A549 (cell line): ENCODE results near the gene BRI3. TPM values are rescaled to one million over a fixed set of nuclear protein-coding genes. Genes with fewer than 3 reads are reported as not detected.

Source experiments
- ATAC-seq, 2 experiments: fragments of 200-7000 bp in 1 of 2; fragments of >200 bp in 1 of 2; cut with Nextera tagmentation in 1 of 2; cut with Tn5 transposase in 1 of 2; 3 replicates each; pipeline versions ENCODE4 v1.8.0 to v1.9.1; 2018 to 2020; ENCODE audit warnings: mild to moderate bottlenecking in 1 of 2, moderate library complexity in 1 of 2
- CTCF ChIA-PET: fragments of 300-600 bp; sonication (Branson Sonifier 250); formaldehyde crosslinking; extraction: SDS; loops from one replicate; lab custom pipeline; 2021; ENCODE audit warnings: antibody characterized with exemption, inconsistent platforms; lab: Yijun Ruan, JAX
- POLR2A ChIA-PET: fragments of 350-600 bp; formaldehyde crosslinking; extraction: SDS; loops from one replicate; lab custom pipeline; 2021; ENCODE audit warnings: antibody characterized with exemption, inconsistent platforms; lab: Yijun Ruan, JAX
- DNase-seq, 2 experiments: peaks; one replicate each; pipeline versions ENCODE4 v3.0.0 to v3.0.0-alpha.2; 2011 to 2016; ENCODE audit warnings: low read depth in 1 of 2, low spot score in 1 of 2
- FAIRE-seq: peaks from 2 replicates; lab custom pipeline; 2011; peaks lifted over from hg19 to GRCh38; lab: Jason Lieb, UNC
- H3K27ac ChIP-seq, 2 experiments: fragments of >200 bp; sonication (Bioruptor Twin); formaldehyde crosslinking; 3 replicates each; pipeline ENCODE4 v1.5.1; 2016 to 2017
- H3K4me1 ChIP-seq: fragments of >200 bp; sonication (Bioruptor Twin); formaldehyde crosslinking; 3 replicates; pipeline ENCODE4 v1.6.1; 2016
- H3K4me2 ChIP-seq: fragments of >200 bp; sonication (Bioruptor Twin); formaldehyde crosslinking; 3 replicates; pipeline ENCODE4 v1.6.1; 2016
- H3K4me3 ChIP-seq: fragments of >200 bp; sonication (Bioruptor Twin); formaldehyde crosslinking; 3 replicates; pipeline ENCODE4 v1.5.1; 2016
- H3K9me3 ChIP-seq: fragments of >200 bp; sonication (Bioruptor Twin); formaldehyde crosslinking; 3 replicates; pipeline ENCODE4 v1.6.1; 2016
- BHLHE40 ChIP-seq: IDR thresholded peaks from 2 replicates; pipeline ENCODE4 v1.6.1; 2012; ENCODE audit warnings: low read depth, low read length, inconsistent platforms
- CEBPB ChIP-seq, 2 experiments: fragments of >200 bp in 1 of 2; sonication (Bioruptor Twin) in 1 of 2; formaldehyde crosslinking in 1 of 2; IDR thresholded peaks; 2 replicates each; pipeline ENCODE4 v1.6.1; 2012 to 2016
- CHD2 ChIP-seq: fragments of 150-350 bp; IDR thresholded peaks from 2 replicates; pipeline ENCODE4 v1.6.1; 2014; ENCODE audit warnings: low read length; ENCODE audit not compliant: partially characterized antibody
- EHF ChIP-seq: fragments of 250-450 bp; sonication (Bioruptor Pico); IDR thresholded peaks from 2 replicates; pipeline ENCODE4 v1.5.0; 2020; ENCODE audit warnings: mild to moderate bottlenecking
- FOSB ChIP-seq: fragments of 250-450 bp; sonication (Bioruptor Pico); IDR thresholded peaks from 2 replicates; pipeline ENCODE4 v1.5.0; 2020; ENCODE audit warnings: mild to moderate bottlenecking, moderate library complexity
- FOSL2 ChIP-seq, 2 experiments: fragments of 450-650 bp in 1 of 2; fragments of >200 bp in 1 of 2; sonication (Bioruptor Twin) in 1 of 2; formaldehyde crosslinking; IDR thresholded peaks; 2 replicates each; pipeline versions ENCODE4 v1.5.0 to v1.6.1; 2016 to 2020; ENCODE audit warnings: mild to moderate bottlenecking in 1 of 2, moderate library complexity in 1 of 2
- FOXS1 ChIP-seq: fragments of 250-450 bp; sonication (Bioruptor Pico); IDR thresholded peaks from 2 replicates; pipeline ENCODE4 v1.5.0; 2020; ENCODE audit warnings: mild to moderate bottlenecking, moderate library complexity
- HDAC2 ChIP-seq: fragments of 200-600 bp; sonication (generic); IDR thresholded peaks from 2 replicates; pipeline ENCODE4 v1.6.1; 2016
- HES2 ChIP-seq: fragments of >200 bp; sonication (Bioruptor Twin); formaldehyde crosslinking; IDR thresholded peaks from 2 replicates; pipeline ENCODE4 v1.6.1; 2016
- HOXA7 ChIP-seq: fragments of 250-450 bp; sonication (Bioruptor Pico); IDR thresholded peaks from 2 replicates; pipeline ENCODE4 v1.5.0; 2020; ENCODE audit warnings: mild to moderate bottlenecking, moderate library complexity
- HOXB13 ChIP-seq: fragments of 250-450 bp; sonication (Bioruptor Pico); IDR thresholded peaks from 2 replicates; pipeline ENCODE4 v1.5.0; 2020; ENCODE audit warnings: low read depth, mild to moderate bottlenecking, moderate library complexity
- HOXB5 ChIP-seq: fragments of 250-450 bp; sonication (Bioruptor Pico); IDR thresholded peaks from 2 replicates; pipeline ENCODE4 v1.5.0; 2020; ENCODE audit warnings: mild to moderate bottlenecking, moderate library complexity
- JUN ChIP-seq, 2 experiments: fragments of >200 bp; sonication (Bioruptor Twin); formaldehyde crosslinking; IDR thresholded peaks; 2 replicates in 1 of 2; 3 replicates in 1 of 2; pipeline ENCODE4 v1.6.1; 2016 to 2017
- PHF8 ChIP-seq: fragments of 200-600 bp; sonication (generic); IDR thresholded peaks from 2 replicates; pipeline ENCODE4 v1.6.1; 2016; ENCODE audit warnings: low read depth, mild to moderate bottlenecking, antibody characterized with exemption, moderate library complexity, borderline replicate concordance
- POLR2A ChIP-seq: IDR thresholded peaks from 2 replicates; pipeline ENCODE4 v1.6.1; 2012; ENCODE audit warnings: mild to moderate bottlenecking, low read length
- POLR2AphosphoS2 ChIP-seq: conservative IDR thresholded peaks from 2 replicates; pipeline ENCODE4 v1.6.1; 2012; ENCODE audit warnings: low read length, improper control_type of control experiment, inconsistent platforms
- RAD21 ChIP-seq, 2 experiments: fragments of >200 bp in 1 of 2; sonication (Bioruptor Twin) in 1 of 2; formaldehyde crosslinking in 1 of 2; IDR thresholded peaks in 1 of 2; conservative IDR thresholded peaks in 1 of 2; 2 replicates in 1 of 2; 3 replicates in 1 of 2; pipeline ENCODE4 v1.6.1; 2012 to 2018; ENCODE audit warnings: inconsistent platforms in 1 of 2
- RCOR1 ChIP-seq: fragments of 150-350 bp; IDR thresholded peaks from 2 replicates; pipeline ENCODE4 v1.6.1; 2014; ENCODE audit warnings: antibody characterized with exemption, low read length, low read depth
- RNF2 ChIP-seq: fragments of 200-600 bp; sonication (generic); IDR thresholded peaks from 2 replicates; pipeline ENCODE4 v1.6.1; 2016; ENCODE audit warnings: low read depth, mild to moderate bottlenecking, antibody characterized with exemption, moderate library complexity, borderline replicate concordance
- SMC3 ChIP-seq: fragments of >200 bp; sonication (Bioruptor Twin); formaldehyde crosslinking; IDR thresholded peaks from 3 replicates; pipeline ENCODE4 v1.6.1; 2018; ENCODE audit warnings: inconsistent platforms
- TFCP2L1 ChIP-seq: fragments of 250-450 bp; sonication (Bioruptor Pico); IDR thresholded peaks from 2 replicates; pipeline ENCODE4 v1.5.0; 2021; ENCODE audit warnings: mild to moderate bottlenecking
- WGBS: methylation state at CpG from one replicate; pipeline ENCODE4 v1.1.6; 2017; ENCODE audit errors: missing lambda C conversion rate; 5-methylcytosine and 5-hydroxymethylcytosine counted together
- polyA plus RNA-seq, 4 experiments: library from polyadenylated mRNA; depleted of rRNA in 3 of 4; stranded (reverse); fragments of >200 nt; fragmentation: RNase III in 1 of 4; extraction: RNeasy Plus Mini Kit Qiagen cat#74134 plus additional on column Dnase treatment in 1 of 4; gene quantifications; 2 replicates in 3 of 4; 3 replicates in 1 of 4; pipeline ENCODE4 v1.2.3, GENCODE V29; 2011 to 2017
- TF ChIP-seq, protein P1 (sequence below): fragments of >200 bp; sonication (Bioruptor Twin); formaldehyde crosslinking; IDR thresholded peaks from 3 replicates; pipeline ENCODE4 v1.6.1; 2016
- TF ChIP-seq, protein P2 (sequence below): IDR thresholded peaks from 2 replicates; pipeline ENCODE4 v1.6.1; 2012; ENCODE audit warnings: low read depth, borderline replicate concordance
- TF ChIP-seq, protein P3 (sequence below): IDR thresholded peaks from 2 replicates; pipeline ENCODE4 v1.6.1; 2012

The BRI3 gene
- polyA plus RNA-seq, 2 of the 4 experiments (the other 2 are of a cell fraction): 61.0 to 73.0 TPM

DNA sequence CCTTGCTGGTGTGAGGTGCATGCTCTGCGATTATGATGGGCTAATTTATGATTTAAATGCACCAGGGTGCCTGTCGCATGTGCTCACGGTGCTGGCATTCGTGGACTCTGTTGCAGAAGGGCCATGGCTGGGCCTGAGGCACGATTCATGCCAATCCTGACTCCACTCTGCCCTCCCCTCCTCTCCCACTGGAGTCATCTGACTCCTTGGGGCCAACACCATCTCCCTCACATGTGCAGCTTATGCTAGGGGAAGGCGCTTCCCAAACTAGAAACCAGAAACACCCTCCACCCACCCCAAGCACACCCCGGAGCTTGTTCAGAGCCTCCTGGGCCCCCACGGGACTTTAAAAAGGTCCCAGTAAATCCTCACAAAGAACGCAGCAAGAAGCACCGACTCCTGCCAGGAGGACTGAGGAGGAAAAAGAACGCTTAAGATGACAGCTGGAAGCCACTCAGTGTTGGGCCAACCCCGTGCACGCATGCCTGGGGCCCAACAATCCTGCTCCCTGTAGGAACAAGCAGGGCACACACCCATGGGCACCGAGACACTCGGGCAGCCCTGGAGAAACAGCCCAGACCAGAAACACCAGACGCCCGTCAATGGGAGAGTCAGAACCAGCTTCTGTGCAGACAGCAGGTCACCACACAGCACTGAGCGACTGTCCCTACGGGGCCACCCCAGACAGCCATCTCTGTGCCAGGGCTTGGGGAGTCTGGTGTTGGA, 14.1 kb downstream of the BRI3 start:
- Histone ChIP-seq H3K4me1 (peaks cover 13% of the 10 kb centered on the region), H3K9me3 (no peaks in the 10 kb centered on the region), H3K27ac (peak overlapping the region; percentile 40 to 81; a peak in 4 of 6 replicates), H3K4me3 (no peak overlapping the region), H3K4me2 (no peak overlapping the region)
- ChIA-PET POLR2A (interaction anchor here (2.7 kb wide), 1 partner anchor 105 kb away, joined by 7 read pairs; the partner anchor contains the start of gene BAIAP2L1), CTCF (interaction anchor here (0.7 to 4.7 kb wide), 11 partner anchors 11 to 130 kb away, joined by 3 to 45 read pairs (median 5); partner anchors contain the start of gene BAIAP2L1)
- ATAC-seq (peak; percentile 27 to 29; a peak in 5 of 6 replicates), FAIRE-seq (no peak), DNase-seq (no peak)
- 81% methylated on average over 19 of the region's 19 CpGs for WGBS
- TF ChIP-seq HDAC2 (no peak), HOXA7 (CRISPR knock-in tag) (no peak), POLR2AphosphoS2 (no peak)
- TF ChIP-seq, protein P1, sequence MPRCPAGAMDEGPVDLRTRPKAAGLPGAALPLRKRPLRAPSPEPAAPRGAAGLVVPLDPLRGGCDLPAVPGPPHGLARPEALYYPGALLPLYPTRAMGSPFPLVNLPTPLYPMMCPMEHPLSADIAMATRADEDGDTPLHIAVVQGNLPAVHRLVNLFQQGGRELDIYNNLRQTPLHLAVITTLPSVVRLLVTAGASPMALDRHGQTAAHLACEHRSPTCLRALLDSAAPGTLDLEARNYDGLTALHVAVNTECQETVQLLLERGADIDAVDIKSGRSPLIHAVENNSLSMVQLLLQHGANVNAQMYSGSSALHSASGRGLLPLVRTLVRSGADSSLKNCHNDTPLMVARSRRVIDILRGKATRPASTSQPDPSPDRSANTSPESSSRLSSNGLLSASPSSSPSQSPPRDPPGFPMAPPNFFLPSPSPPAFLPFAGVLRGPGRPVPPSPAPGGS: no peak

DNA sequence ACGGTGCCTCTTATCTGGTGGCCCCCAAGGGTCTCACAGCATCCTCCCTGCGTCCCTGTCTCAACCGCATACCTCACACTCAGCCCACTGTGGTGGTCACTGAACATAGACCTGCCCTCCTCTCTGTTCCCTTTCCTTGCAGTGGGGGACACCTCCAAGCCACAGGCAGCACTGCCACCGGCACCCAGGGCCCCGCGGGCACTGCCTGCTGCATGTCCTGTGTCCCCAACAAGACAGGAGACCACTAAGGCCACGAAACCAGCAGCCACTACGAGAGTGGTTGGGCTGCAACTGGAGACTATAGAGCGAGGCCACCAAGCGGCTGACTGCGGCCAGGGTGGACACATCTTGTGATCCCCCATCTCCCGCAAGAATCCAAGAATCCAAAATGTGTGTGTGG, 15.3 kb downstream of the BRI3 start:
- ChIA-PET POLR2A (no interaction called here), CTCF (interaction anchor here (0.6 to 4.7 kb wide), 7 partner anchors 10 to 545 kb away, joined by 3 to 45 read pairs (median 5); partner anchors contain the start of gene BAIAP2L1)
- no peaks in the 10 kb centered on the region for H3K9me3 ChIP-seq
- H3K4me1 ChIP-seq: peaks cover 13% of the 10 kb centered on the region
- no peak for ATAC-seq
- WGBS: 95% methylated on average over 7 of the region's 12 CpGs
- H3K27ac ChIP-seq: peak overlapping the region in 1 of 2 experiments; percentile 18; a peak in 2 of 6 replicates
- no peak for DNase-seq
- FAIRE-seq: no peak
- no peak for TF ChIP-seq POLR2A
- TF ChIP-seq HOXB13 (CRISPR knock-in tag): no peak
- no peak for TF ChIP-seq RAD21 (conservative IDR thresholded peaks at IDR 0.05 in 1 of 2, IDR thresholded peaks at IDR 0.05 in 1 of 2)
- no peak for TF ChIP-seq PHF8
- TF ChIP-seq HOXB5 (CRISPR knock-in tag): no peak
- TF ChIP-seq, protein P2, sequence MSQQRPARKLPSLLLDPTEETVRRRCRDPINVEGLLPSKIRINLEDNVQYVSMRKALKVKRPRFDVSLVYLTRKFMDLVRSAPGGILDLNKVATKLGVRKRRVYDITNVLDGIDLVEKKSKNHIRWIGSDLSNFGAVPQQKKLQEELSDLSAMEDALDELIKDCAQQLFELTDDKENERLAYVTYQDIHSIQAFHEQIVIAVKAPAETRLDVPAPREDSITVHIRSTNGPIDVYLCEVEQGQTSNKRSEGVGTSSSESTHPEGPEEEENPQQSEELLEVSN: no peak
- no peak for TF ChIP-seq FOXS1 (CRISPR knock-in tag)
- no peak for TF ChIP-seq HES2
- no peak for TF ChIP-seq TFCP2L1 (CRISPR knock-in tag)
- no peak for TF ChIP-seq RNF2
- no peak for TF ChIP-seq CEBPB (IDR thresholded peaks at IDR 0.05)
- no peak overlapping the region for H3K4me3 ChIP-seq
- H3K4me2 ChIP-seq: no peak overlapping the region

DNA sequence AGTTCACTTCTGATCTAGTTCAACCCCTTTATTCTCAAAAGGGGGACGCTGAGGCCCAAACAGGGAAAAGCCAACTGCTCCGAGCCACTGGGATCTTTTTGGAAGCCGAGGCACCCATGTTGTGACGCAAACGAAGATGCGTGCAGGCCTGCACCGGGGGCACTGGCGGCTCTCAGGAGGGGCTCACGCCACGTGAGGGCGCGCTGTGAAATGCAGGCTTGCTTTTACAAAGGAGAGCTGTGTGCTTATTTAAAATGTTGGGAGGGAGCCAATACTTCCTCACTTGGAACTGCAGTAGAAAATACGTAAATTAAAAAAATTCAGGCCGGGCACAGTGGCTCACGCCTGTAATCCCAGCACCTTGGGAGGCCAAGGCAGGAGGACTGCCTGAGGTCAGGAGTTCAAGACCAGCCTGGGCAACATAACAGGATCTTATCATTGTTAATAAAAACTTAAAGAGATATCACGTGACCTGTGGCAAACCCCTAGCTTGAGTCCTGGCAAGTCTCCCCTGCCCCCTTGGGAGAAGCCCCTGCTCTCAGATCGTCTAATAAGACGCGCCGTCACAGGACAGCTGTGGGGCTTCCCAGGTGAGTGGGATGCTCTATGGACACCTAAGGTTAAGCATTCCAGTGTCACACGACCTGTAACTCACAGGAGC, 16.3 kb downstream of the BRI3 start:
- no peak for DNase-seq
- Histone ChIP-seq H3K4me2 (no peak overlapping the region), H3K4me3 (no peak overlapping the region), H3K4me1 (peaks cover 13% of the 10 kb centered on the region), H3K9me3 (no peaks in the 10 kb centered on the region), H3K27ac (no peak overlapping the region)
- ChIA-PET CTCF (interaction anchor here (1.0 to 4.7 kb wide), 5 partner anchors 17 to 544 kb away, joined by 3 to 45 read pairs (median 5); partner anchors contain the start of gene BAIAP2L1), POLR2A (interaction anchor here (0.5 to 1.9 kb wide), 2 partner anchors 103 to 530 kb away, joined by 3 to 7 read pairs; partner anchors contain the start of gene BAIAP2L1)
- no peak for ATAC-seq
- 86% methylated on average over 19 of the region's 21 CpGs for WGBS
- no peak for TF ChIP-seq JUN (IDR thresholded peaks at IDR 0.05)
- TF ChIP-seq, protein P3, sequence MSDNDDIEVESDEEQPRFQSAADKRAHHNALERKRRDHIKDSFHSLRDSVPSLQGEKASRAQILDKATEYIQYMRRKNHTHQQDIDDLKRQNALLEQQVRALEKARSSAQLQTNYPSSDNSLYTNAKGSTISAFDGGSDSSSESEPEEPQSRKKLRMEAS: no peak
- no peak for TF ChIP-seq HDAC2
- no peak for TF ChIP-seq FOSL2 (IDR thresholded peaks at IDR 0.05)
- no peak for TF ChIP-seq FOSL2 (CRISPR knock-in tag; IDR thresholded peaks at IDR 0.05)
- TF ChIP-seq SMC3: no peak
- TF ChIP-seq HOXB5 (CRISPR knock-in tag): no peak
- no peak for TF ChIP-seq FOSB
- no peak for TF ChIP-seq BHLHE40
- TF ChIP-seq RCOR1: no peak
- TF ChIP-seq EHF (CRISPR knock-in tag): no peak
- TF ChIP-seq FOXS1 (CRISPR knock-in tag): no peak
- no peak for TF ChIP-seq POLR2A
- no peak for TF ChIP-seq CHD2
- FAIRE-seq: no peak
